Mesenchymal stem cell (in vitro differentiated cells and primary cell): ENCODE data around the gene PRKCA.

ENCODE experiments used
- DNase-seq: peaks from one replicate; pipeline ENCODE4 v3.0.0-alpha.2; 2013
- H2AFZ ChIP-seq: one replicate; pipeline ENCODE4 v1.6.1; 2013; ENCODE audit warnings: low read depth, mild to moderate bottlenecking, control low read depth, inconsistent platforms, low read length, moderate library complexity
- H2AK5ac ChIP-seq: 2 replicates; pipeline ENCODE4 v1.6.1; 2013; ENCODE audit warnings: low read length, moderate library complexity, mild to moderate bottlenecking, inconsistent platforms; ENCODE audit not compliant: severe bottlenecking
- H2BK120ac ChIP-seq: one replicate; pipeline ENCODE4 v1.6.1; 2013; ENCODE audit warnings: low read depth, mild to moderate bottlenecking, inconsistent platforms, low read length, moderate library complexity
- H2BK12ac ChIP-seq, 2 experiments: one replicate each; pipeline ENCODE4 v1.6.1; 2013; ENCODE audit warnings: inconsistent platforms in 2 of 2, low read length in 2 of 2, mild to moderate bottlenecking in 2 of 2, moderate library complexity in 2 of 2, control low read depth in 1 of 2
- H2BK15ac ChIP-seq: one replicate; pipeline ENCODE4 v1.6.1; 2013; ENCODE audit warnings: mild to moderate bottlenecking, low read depth, inconsistent platforms; ENCODE audit not compliant: poor library complexity, severe bottlenecking
- H2BK5ac ChIP-seq: 2 replicates; pipeline ENCODE4 v1.6.1; 2013; ENCODE audit warnings: low read depth, mild to moderate bottlenecking, low read length, control low read depth, inconsistent platforms; ENCODE audit not compliant: poor library complexity, severe bottlenecking
- H3K14ac ChIP-seq, 2 experiments: one replicate each; pipeline ENCODE4 v1.6.1; 2013; ENCODE audit warnings: inconsistent platforms in 2 of 2, low read length in 2 of 2, control low read depth in 1 of 2, mild to moderate bottlenecking in 1 of 2, moderate library complexity in 1 of 2
- H3K18ac ChIP-seq, 2 experiments: one replicate each; pipeline ENCODE4 v1.6.1; 2013; ENCODE audit warnings: inconsistent platforms in 2 of 2, low read length in 2 of 2, control low read depth in 1 of 2, low read depth in 1 of 2, mild to moderate bottlenecking in 1 of 2
- H3K23ac ChIP-seq, 2 experiments: one replicate each; pipeline ENCODE4 v1.6.1; 2013; ENCODE audit warnings: inconsistent platforms in 2 of 2, low read length in 2 of 2, mild to moderate bottlenecking in 2 of 2, moderate library complexity in 2 of 2, control low read depth in 1 of 2
- H3K27ac ChIP-seq: 2 replicates; pipeline ENCODE4 v1.5.1; 2013; ENCODE audit warnings: mild to moderate bottlenecking, moderate library complexity, low read length, control low read depth, inconsistent platforms; ENCODE audit not compliant: poor library complexity, severe bottlenecking
- H3K27me3 ChIP-seq, 2 experiments: 2 replicates each; pipeline versions ENCODE4 v1.6.1 to v1.7.0; 2013; ENCODE audit warnings: low read length in 2 of 2, mild to moderate bottlenecking in 2 of 2, moderate library complexity in 2 of 2, control low read depth in 1 of 2, inconsistent platforms in 1 of 2; ENCODE audit not compliant: control insufficient read depth in 1 of 2, insufficient read depth in 1 of 2
- H3K36me3 ChIP-seq, 2 experiments: 2 replicates each; pipeline versions ENCODE4 v1.6.1 to v1.7.0; 2013; ENCODE audit warnings: low read length in 2 of 2, control low read depth in 1 of 2, inconsistent platforms in 1 of 2, low read depth in 1 of 2, mild to moderate bottlenecking in 1 of 2; ENCODE audit not compliant: insufficient read depth in 2 of 2, control insufficient read depth in 1 of 2
- H3K4ac ChIP-seq, 2 experiments: one replicate each; pipeline ENCODE4 v1.6.1; 2013; ENCODE audit warnings: inconsistent platforms in 2 of 2, low read length in 2 of 2, mild to moderate bottlenecking in 2 of 2, moderate library complexity in 2 of 2, control low read depth in 1 of 2, low read depth in 1 of 2
- H3K4me1 ChIP-seq: 2 replicates; pipeline ENCODE4 v1.6.1; 2013; ENCODE audit warnings: low read depth, low read length, control low read depth; ENCODE audit not compliant: control insufficient read depth, insufficient read depth
- H3K4me2 ChIP-seq: 2 replicates; pipeline ENCODE4 v1.6.1; 2013; ENCODE audit warnings: low read length, mild to moderate bottlenecking, inconsistent platforms; ENCODE audit not compliant: poor library complexity, severe bottlenecking
- H3K4me3 ChIP-seq, 2 experiments: 2 replicates each; pipeline versions ENCODE4 v1.5.1 to v1.7.0; 2013; ENCODE audit warnings: low read length in 2 of 2, mild to moderate bottlenecking in 2 of 2, control low read depth in 1 of 2, low read depth in 1 of 2; ENCODE audit not compliant: insufficient read depth in 1 of 2
- H3K79me1 ChIP-seq: replicated peaks from 2 replicates; pipeline ENCODE4 v1.6.1; 2013; ENCODE audit warnings: mild to moderate bottlenecking, control low read depth, low read length, inconsistent platforms; ENCODE audit not compliant: poor library complexity, severe bottlenecking
- H3K9ac ChIP-seq: 2 replicates; pipeline ENCODE4 v1.7.0; 2013; ENCODE audit warnings: mild to moderate bottlenecking, low read length, moderate library complexity
- H3K9me3 ChIP-seq: 2 replicates; pipeline ENCODE4 v1.7.0; 2013; ENCODE audit warnings: mild to moderate bottlenecking, low read length; ENCODE audit not compliant: control insufficient read depth
- H4K8ac ChIP-seq: one replicate; pipeline ENCODE4 v1.6.1; 2013; ENCODE audit warnings: inconsistent platforms, mild to moderate bottlenecking, low read length, moderate library complexity
- H4K91ac ChIP-seq: one replicate; pipeline ENCODE4 v1.6.1; 2013; ENCODE audit warnings: mild to moderate bottlenecking, low read length, inconsistent platforms
- WGBS: methylation state at CpG from one replicate; pipeline ENCODE4 v1.1.7; 2013; ENCODE audit warnings: mixed read lengths; 5-methylcytosine and 5-hydroxymethylcytosine counted together

Gene PRKCA

DNA sequence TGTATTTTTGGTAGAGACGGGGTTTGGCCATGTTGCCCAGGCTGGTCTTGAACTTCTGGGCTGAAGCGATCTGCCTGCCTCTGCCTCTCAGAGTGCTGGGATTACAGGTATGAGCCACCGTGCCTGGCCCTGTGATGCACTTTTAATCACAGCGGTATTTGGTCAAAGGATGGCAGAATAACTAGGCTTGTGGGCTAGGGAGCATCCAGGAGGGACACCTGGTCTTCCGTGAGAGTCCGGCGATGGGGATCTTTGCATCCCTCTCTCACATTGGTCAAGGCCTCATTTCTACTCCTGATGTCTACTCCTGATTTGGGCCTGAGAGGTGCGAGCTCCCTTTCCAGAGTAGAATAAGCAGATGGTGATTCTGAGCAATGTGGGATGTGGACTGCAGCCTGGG lies 274.6 kb downstream of the PRKCA start:
- H3K18ac ChIP-seq: peak overlapping the region; percentile 50 to 75

GRCh38 chr17:66578781-66579489 lies 276.5 kb downstream of the PRKCA start:
- Histone ChIP-seq H3K27me3 (no peaks in the 10 kb centered on the region), H3K4me3 (no peak overlapping the region), H3K27ac (no peak overlapping the region), H3K9me3 (no peaks in the 10 kb centered on the region), H3K9ac (no peak overlapping the region), H3K4me2 (no peak overlapping the region), H3K36me3 (peaks cover 0 to 5% of the 10 kb centered on the region in 2 experiments), H2BK15ac (no peak overlapping the region), H4K8ac (peak overlapping the region; percentile 88), H2BK120ac (no peak overlapping the region), H4K91ac (peak overlapping the region; percentile 93), H3K79me1 (peaks cover 35% of the 10 kb centered on the region), H2AFZ (no peak overlapping the region), H2AK5ac (peak overlapping the region; percentile 37), H3K23ac (peak overlapping the region in 1 of 2 experiments; percentile 67), H3K4ac (peak overlapping the region; percentile 9 to 95), H3K14ac (peak overlapping the region in 1 of 2 experiments; percentile 95), H3K18ac (peak overlapping the region; percentile 72 to 94), H2BK12ac (peak overlapping the region; percentile 38 to 92), H3K4me1 (peaks cover 24% of the 10 kb centered on the region), H2BK5ac (no peak overlapping the region)
- 59% methylated on average over 20 of the region's 22 CpGs for WGBS
- peak; percentile 83 for DNase-seq

More for the DNA sequence above, 274.6 kb downstream of the PRKCA start:
- H4K91ac ChIP-seq: peak overlapping the region; percentile 81
- H3K27me3 ChIP-seq: no peaks in the 10 kb centered on the region
- no peak overlapping the region for H2AFZ ChIP-seq
- H3K9ac ChIP-seq: no peak overlapping the region
- H3K4me2 ChIP-seq: no peak overlapping the region
- H3K4me1 ChIP-seq: peaks cover 23% of the 10 kb centered on the region
- H4K8ac ChIP-seq: peak overlapping the region; percentile 79
- WGBS: 96% methylated on average over 8 of the region's 8 CpGs
- peak overlapping the region; percentile 2 for H2AK5ac ChIP-seq
- H2BK120ac ChIP-seq: no peak overlapping the region
- no peaks in the 10 kb centered on the region for H3K9me3 ChIP-seq
- H3K79me1 ChIP-seq: peaks cover 41% of the 10 kb centered on the region
- no peak overlapping the region for H3K23ac ChIP-seq
- H2BK5ac ChIP-seq: no peak overlapping the region
- no peak overlapping the region for H3K27ac ChIP-seq
- no peak overlapping the region for H3K4me3 ChIP-seq
- no peak for DNase-seq
- H2BK15ac ChIP-seq: no peak overlapping the region
- peaks cover 0 to 5% of the 10 kb centered on the region in 2 experiments for H3K36me3 ChIP-seq
- peak overlapping the region; percentile 32 to 81 for H2BK12ac ChIP-seq
- no peak overlapping the region for H3K14ac ChIP-seq
- H3K4ac ChIP-seq: peak overlapping the region in 1 of 2 experiments; percentile 1

DNA sequence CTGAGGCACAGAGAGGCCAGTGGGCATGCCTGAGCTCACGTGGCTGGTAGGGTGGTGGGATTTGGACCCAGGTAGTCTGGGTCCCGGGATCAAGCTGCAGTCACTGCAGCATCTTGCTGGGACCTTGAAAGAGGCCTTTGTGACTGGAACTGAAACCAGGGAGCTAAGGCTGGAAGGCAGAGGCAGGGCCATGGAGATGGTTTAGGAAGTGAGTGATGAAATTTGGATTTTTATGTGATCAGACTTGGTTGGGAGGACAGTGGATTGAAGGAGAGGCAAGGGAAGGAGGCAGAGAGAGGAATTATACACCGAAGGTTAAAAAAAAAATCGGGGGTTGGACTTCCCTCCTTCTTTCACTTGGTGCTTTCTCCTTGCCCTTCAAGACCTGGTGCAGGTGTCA lies 277.1 kb downstream of the PRKCA start:
- no peak overlapping the region for H2BK5ac ChIP-seq
- WGBS: 81% methylated on average over 4 of the region's 4 CpGs

DNA sequence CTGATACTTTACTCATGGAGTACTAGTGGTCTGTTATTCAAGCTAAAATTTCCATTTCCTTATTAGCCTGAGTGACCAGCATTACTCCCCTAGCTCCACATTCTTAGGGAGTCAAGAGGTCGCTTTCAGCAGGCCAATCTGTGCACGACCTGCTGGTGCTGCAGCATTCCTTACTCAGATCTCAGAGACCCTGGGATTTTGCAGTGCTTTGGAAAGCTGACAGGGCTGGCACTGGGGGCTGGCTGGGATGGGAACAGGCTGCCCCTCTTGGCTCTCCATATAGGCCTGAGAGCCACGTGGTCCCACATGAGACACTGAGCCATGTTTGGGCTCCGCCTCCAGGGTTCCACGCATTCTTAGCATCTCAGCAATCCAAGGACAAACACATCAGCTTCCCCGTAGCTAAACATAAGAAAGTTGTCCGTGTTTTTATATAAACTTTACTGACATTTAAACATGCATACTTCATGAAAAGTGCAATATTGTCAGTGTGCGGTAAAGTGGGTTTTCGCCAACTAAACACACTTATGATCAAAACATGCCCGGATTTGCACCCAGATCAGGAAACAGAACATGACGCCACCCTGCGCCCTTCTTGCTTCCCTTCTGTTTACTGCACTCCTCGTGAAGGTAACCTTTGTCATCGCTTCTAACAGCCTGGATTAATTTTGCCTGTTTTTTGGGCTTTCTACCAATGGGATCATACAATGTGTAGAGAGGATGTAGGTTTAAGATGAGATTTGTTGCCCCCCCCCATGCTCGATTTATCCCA lies 278.0 kb downstream of the PRKCA start:
- Histone ChIP-seq H2BK12ac (peak overlapping the region; percentile 87 to 91), H3K27ac (peak overlapping the region; percentile 73), H3K4ac (peak overlapping the region; percentile 84 to 96), H3K27me3 (no peaks in the 10 kb centered on the region), H2AK5ac (peak overlapping the region; percentile 86), H2BK120ac (peak overlapping the region; percentile 98), H3K23ac (no peak overlapping the region), H3K4me3 (peak overlapping the region in 1 of 2 experiments; percentile 5), H3K9me3 (no peaks in the 10 kb centered on the region), H4K91ac (peak overlapping the region; percentile 85), H3K36me3 (peaks cover 0 to 5% of the 10 kb centered on the region in 2 experiments), H2AFZ (no peak overlapping the region), H3K18ac (peak overlapping the region; percentile 63 to 97), H3K79me1 (peaks cover 36% of the 10 kb centered on the region), H2BK5ac (no peak overlapping the region), H4K8ac (no peak overlapping the region), H3K4me2 (no peak overlapping the region), H3K4me1 (peaks cover 27% of the 10 kb centered on the region), H3K14ac (no peak overlapping the region), H2BK15ac (peak overlapping the region; percentile 8), H3K9ac (peak overlapping the region; percentile 3)
- peak; percentile 90 for DNase-seq
- WGBS: 35% methylated on average over 6 of the region's 15 CpGs

More for the DNA sequence above, 277.1 kb downstream of the PRKCA start:
- H3K4me2 ChIP-seq: no peak overlapping the region
- peak overlapping the region; percentile 96 for H2AK5ac ChIP-seq
- H4K8ac ChIP-seq: peak overlapping the region; percentile 88
- peak overlapping the region; percentile 98 for H2BK120ac ChIP-seq
- peak overlapping the region in 1 of 2 experiments; percentile 5 for H3K14ac ChIP-seq
- H3K4me3 ChIP-seq: no peak overlapping the region
- H3K79me1 ChIP-seq: peaks cover 33% of the 10 kb centered on the region
- H3K27me3 ChIP-seq: no peaks in the 10 kb centered on the region
- peak overlapping the region; percentile 93 for H4K91ac ChIP-seq
- H3K27ac ChIP-seq: peak overlapping the region; percentile 73
- H3K23ac ChIP-seq: no peak overlapping the region
- H3K9me3 ChIP-seq: no peaks in the 10 kb centered on the region
- no peak overlapping the region for H3K9ac ChIP-seq
- no peak overlapping the region for H2AFZ ChIP-seq
- H3K18ac ChIP-seq: peak overlapping the region; percentile 72 to 94
- H2BK15ac ChIP-seq: peak overlapping the region; percentile 85
- peak overlapping the region; percentile 38 to 64 for H2BK12ac ChIP-seq
- H3K4ac ChIP-seq: peak overlapping the region; percentile 9 to 95
- H3K4me1 ChIP-seq: peaks cover 26% of the 10 kb centered on the region
- peak; percentile 46 for DNase-seq
- H3K36me3 ChIP-seq: peaks cover 0 to 5% of the 10 kb centered on the region in 2 experiments
